Left forelimb (tissue), 1 donor: ENCODE measurements around the gene LY6G6F.

Source experiments
- DNase-seq: peaks from one replicate; pipeline ENCODE4 v3.0.0-alpha.2; 2018; ENCODE audit warnings: low spot score

The LY6G6F gene

GRCh38 chr6:31706599-31706998 lies at the start of gene LY6G6F:
LY6G6F (plus strand) TSS chr6:31706866; CDS start chr6:31706907, 41 bp downstream.
- no peak for DNase-seq

GRCh38 chr6:31657406-31658157 lies 49.1 kb upstream of the LY6G6F start:
- DNase-seq = no peak

- DNase-seq = no peak
Measured at GRCh38 chr6:31658158-31658688, 48.4 kb upstream of the LY6G6F start.

- no peak for DNase-seq
Measured at GRCh38 chr6:31658983-31659648, 47.5 kb upstream of the LY6G6F start.

- DNase-seq = no peak
Measured at GRCh38 chr6:31659649-31660380, 46.9 kb upstream of the LY6G6F start.

- DNase-seq = peak; percentile 91
Measured at GRCh38 chr6:31660381-31661261, 46.0 kb upstream of the LY6G6F start, which contains the start of gene C6orf47. C6orf47 (minus strand) TSS chr6:31660778; CDS start chr6:31659947, 831 bp downstream.

GRCh38 chr6:31661262-31662123 lies 45.2 kb upstream of the LY6G6F start:
- DNase-seq = no peak

GRCh38 chr6:31662124-31662723 lies 44.4 kb upstream of the LY6G6F start:
- DNase-seq = no peak

GRCh38 chr6:31663126-31663960 lies 43.3 kb upstream of the LY6G6F start:
- no peak for DNase-seq

GRCh38 chr6:31663961-31664789 lies 42.5 kb upstream of the LY6G6F start:
- no peak for DNase-seq

- peak; percentile 86 for DNase-seq
Measured at GRCh38 chr6:31664790-31665500, 41.7 kb upstream of the LY6G6F start, which contains the start of gene GPANK1. GPANK1 (minus strand) TSS chr6:31664997; CDS start chr6:31664478, 519 bp downstream.

- peak; percentile 98 for DNase-seq
Measured at GRCh38 chr6:31665501-31666336, 40.9 kb upstream of the LY6G6F start, which contains the start of gene CSNK2B. CSNK2B (plus strand) TSS chr6:31666080; CDS start chr6:31666832, 752 bp downstream.

GRCh38 chr6:31666337-31666965 lies 40.2 kb upstream of the LY6G6F start:
- DNase-seq = no peak

GRCh38 chr6:31669676-31670075 lies 37.0 kb upstream of the LY6G6F start, which contains the start of gene LY6G5B:
LY6G5B (plus strand) TSS chr6:31669976; CDS start chr6:31670951, 975 bp downstream.
- no peak for DNase-seq

GRCh38 chr6:31676322-31676903 lies 30.3 kb upstream of the LY6G6F start:
- no peak for DNase-seq
